ENCODE results near the gene NKAIN2. TPM values are rescaled to one million over a fixed set of nuclear protein-coding genes. Genes with fewer than 3 reads are reported as not detected.

The NKAIN2 gene
- total RNA-seq, 4 donors from 2014 or later = 0.31 to 0.58 (median 0.39) TPM; not detected in 1

DNA sequence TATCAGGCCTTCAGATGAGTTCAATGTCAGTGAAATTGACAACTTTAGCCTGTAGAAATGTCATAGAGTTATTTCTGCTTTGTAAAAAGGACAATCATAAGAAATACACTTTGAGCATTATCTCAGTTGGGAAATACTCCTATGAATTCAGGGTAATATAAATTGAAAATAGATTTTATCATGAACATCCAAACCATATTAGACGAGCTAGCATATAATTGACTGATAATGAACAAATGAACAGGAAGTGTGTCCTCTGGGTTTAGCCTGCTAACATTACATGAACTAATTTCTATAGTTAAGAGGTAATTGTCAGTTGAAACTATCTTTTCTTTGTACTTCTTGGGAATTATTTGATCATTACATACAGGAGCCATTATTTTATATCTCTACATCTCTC lies 689.6 kb downstream of the NKAIN2 start:
- Histone ChIP-seq H3K36me3 (no peaks in the 10 kb centered on the region), H3K9me3 (no peaks in the 10 kb centered on the region), H3K27ac (no peak overlapping the region), H3K4me1 (no peaks in the 10 kb centered on the region), H3K4me3 (no peak overlapping the region), H3K27me3 (no peaks in the 10 kb centered on the region)
- in situ Hi-C loops (cut with MboI; ENCODE audit: low sequenced_read_pairs in 4 of 4) = no loop called here
- intact Hi-C loops (cut with DNase I; ENCODE audit: low total_unique reads) = no loop called here
- ATAC-seq (no peak), DNase-seq (no peak)
- no peak for TF ChIP-seq POLR2A (IDR thresholded peaks at IDR 0.05)
- TF ChIP-seq, protein P1, sequence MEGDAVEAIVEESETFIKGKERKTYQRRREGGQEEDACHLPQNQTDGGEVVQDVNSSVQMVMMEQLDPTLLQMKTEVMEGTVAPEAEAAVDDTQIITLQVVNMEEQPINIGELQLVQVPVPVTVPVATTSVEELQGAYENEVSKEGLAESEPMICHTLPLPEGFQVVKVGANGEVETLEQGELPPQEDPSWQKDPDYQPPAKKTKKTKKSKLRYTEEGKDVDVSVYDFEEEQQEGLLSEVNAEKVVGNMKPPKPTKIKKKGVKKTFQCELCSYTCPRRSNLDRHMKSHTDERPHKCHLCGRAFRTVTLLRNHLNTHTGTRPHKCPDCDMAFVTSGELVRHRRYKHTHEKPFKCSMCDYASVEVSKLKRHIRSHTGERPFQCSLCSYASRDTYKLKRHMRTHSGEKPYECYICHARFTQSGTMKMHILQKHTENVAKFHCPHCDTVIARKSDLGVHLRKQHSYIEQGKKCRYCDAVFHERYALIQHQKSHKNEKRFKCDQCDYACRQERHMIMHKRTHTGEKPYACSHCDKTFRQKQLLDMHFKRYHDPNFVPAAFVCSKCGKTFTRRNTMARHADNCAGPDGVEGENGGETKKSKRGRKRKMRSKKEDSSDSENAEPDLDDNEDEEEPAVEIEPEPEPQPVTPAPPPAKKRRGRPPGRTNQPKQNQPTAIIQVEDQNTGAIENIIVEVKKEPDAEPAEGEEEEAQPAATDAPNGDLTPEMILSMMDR (IDR thresholded peaks at IDR 0.05 in 4 of 5, conservative IDR thresholded peaks at IDR 0.05 in 1 of 5) = no peak

DNA sequence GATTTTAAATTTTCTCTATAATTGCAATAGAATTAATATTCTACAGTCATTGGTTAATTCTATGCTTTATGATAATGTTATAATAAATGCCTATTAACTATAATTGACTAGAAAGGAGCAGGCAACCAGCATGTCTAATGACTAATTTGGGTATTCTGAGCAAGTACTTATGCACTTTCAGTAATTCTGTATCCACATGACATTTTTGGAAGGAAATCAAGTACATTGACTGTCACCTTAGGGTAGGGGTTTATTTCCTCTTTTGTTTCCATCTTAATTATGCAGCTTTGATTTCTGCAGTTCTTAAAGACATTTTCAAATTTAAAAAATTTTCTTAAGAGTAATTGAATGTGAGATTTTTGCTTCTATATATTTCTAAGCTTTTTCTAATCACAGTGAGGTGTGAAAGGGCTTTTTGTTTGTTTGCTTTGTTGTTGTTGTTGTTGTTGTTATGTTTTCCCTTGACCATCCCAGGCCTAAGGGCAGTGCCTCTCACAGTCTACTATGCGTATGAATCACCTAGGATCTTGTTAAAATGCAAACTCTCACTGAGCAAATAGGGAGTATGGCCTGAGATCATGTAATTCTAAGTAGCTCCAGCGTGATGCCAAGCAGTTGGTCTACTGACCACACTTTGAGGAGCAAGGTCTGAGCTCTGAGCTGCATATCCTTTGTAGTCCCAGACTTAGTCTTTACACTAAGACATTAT lies 691.4 kb downstream of the NKAIN2 start:
- in situ Hi-C loops (cut with MboI; ENCODE audit: low sequenced_read_pairs in 4 of 4) = no loop called here
- ATAC-seq = no peak
- TF ChIP-seq POLR2A (IDR thresholded peaks at IDR 0.05) = no peak
- TF ChIP-seq, protein P1 (IDR thresholded peaks at IDR 0.05 in 4 of 5, conservative IDR thresholded peaks at IDR 0.05 in 1 of 5) = no peak
- no peak overlapping the region for H3K4me3 ChIP-seq
- H3K27ac ChIP-seq = no peak overlapping the region
- intact Hi-C loops (cut with DNase I; ENCODE audit: low total_unique reads) = no loop called here
- H3K36me3 ChIP-seq = no peaks in the 10 kb centered on the region
- no peaks in the 10 kb centered on the region for H3K4me1 ChIP-seq
- H3K9me3 ChIP-seq = no peaks in the 10 kb centered on the region
- no peak for DNase-seq
- no peaks in the 10 kb centered on the region for H3K27me3 ChIP-seq

DNA sequence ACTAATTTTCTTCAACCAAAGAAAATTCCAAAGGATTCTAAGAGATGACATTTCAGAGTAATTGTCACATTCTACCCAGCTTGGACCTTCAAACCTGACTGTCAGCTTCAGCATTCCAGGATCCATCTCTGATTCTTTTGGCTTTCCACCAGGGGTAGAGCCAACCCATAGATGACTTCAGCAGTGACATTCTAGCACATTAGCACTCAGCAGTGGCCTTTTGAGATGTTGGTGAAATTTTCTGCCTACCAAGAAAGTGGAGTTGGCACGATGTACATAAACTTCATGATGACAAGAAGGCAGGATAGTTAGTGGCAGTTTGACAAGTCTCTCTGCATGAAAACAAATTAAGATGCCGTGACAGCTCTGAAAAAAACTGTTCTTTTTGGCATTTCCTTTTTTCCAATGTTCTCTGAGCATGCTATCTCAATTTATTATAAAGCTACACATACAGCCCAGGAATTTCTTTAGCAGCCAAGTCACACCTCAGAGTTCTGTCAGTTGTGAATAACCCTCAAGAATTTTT lies 692.1 kb downstream of the NKAIN2 start:
- TF ChIP-seq, protein P1 (IDR thresholded peaks at IDR 0.05 in 4 of 5, conservative IDR thresholded peaks at IDR 0.05 in 1 of 5) = no peak
- TF ChIP-seq POLR2A (IDR thresholded peaks at IDR 0.05) = no peak
- no peak for DNase-seq
- Histone ChIP-seq H3K4me3 (no peak overlapping the region), H3K36me3 (no peaks in the 10 kb centered on the region), H3K4me1 (no peaks in the 10 kb centered on the region), H3K27ac (no peak overlapping the region), H3K9me3 (no peaks in the 10 kb centered on the region), H3K27me3 (no peaks in the 10 kb centered on the region)
- no peak for ATAC-seq
- in situ Hi-C loops (cut with MboI; ENCODE audit: low sequenced_read_pairs in 4 of 4) (no loop called here), intact Hi-C loops (cut with DNase I; ENCODE audit: low total_unique reads) (no loop called here)

DNA sequence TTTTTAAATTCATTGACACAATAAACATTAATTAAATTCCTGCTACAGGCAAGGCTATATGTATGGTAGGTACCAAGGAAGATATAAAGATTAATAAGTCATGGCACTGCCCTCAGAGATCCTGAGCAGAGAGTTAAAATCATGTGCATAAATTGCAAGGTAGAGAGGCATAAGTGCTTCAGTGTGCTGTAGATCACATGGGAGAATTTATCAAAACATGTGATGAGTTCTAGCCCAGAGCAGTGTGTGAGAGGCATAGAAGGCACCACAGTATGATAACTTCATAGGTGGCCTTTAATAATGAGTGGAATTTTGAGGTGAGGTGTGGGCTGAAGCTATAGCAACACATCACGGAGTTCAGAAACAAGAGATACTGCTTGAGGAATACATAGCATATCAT lies 692.7 kb downstream of the NKAIN2 start:
- TF ChIP-seq, protein P1 (IDR thresholded peaks at IDR 0.05 in 4 of 5, conservative IDR thresholded peaks at IDR 0.05 in 1 of 5) = no peak
- no peak for TF ChIP-seq POLR2A (IDR thresholded peaks at IDR 0.05)
- H3K27me3 ChIP-seq = no peaks in the 10 kb centered on the region
- H3K4me1 ChIP-seq = no peaks in the 10 kb centered on the region
- H3K4me3 ChIP-seq = no peak overlapping the region
- no peak for ATAC-seq
- no peaks in the 10 kb centered on the region for H3K9me3 ChIP-seq
- intact Hi-C loops (cut with DNase I; ENCODE audit: low total_unique reads) = no loop called here
- in situ Hi-C loops (cut with MboI; ENCODE audit: low sequenced_read_pairs in 4 of 4) = no loop called here
- DNase-seq = no peak
- no peaks in the 10 kb centered on the region for H3K36me3 ChIP-seq
- no peak overlapping the region for H3K27ac ChIP-seq
